ENCODE data around the gene VPS4B. TPM values are rescaled to one million over a fixed set of nuclear protein-coding genes. Genes with fewer than 3 reads are reported as not detected.

The VPS4B gene
- total RNA-seq, 1 donor = 47.4 TPM

DNA sequence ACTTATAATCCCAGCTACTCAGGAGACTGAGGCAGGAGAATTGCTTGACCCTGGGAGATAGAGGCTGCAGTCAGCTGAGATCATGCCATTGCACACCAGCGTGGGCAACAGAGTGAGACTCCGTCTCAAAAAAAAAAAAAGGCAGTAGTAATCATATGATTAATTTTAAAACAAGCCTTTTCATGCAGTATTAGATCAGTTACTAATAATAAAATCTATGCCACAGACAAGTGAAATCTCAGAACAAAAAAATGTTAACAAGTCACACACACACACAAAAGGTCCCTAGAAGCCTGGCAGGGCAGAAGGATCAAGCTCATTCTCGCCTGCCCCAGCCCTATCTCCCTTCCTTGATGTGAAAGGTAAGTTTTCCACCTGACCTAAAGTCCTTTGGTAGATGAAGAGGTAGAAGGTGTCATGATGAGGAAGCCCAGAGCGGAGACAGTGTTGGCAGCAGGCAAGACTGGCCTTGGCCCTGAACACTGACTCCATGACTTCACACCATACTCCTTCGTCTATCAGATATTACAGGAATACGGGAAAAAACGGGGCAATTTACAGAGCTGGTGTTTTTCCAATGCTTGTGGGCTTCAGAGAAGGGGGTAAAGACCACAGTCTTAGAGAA, 65.9 kb downstream of the VPS4B start:
- Histone ChIP-seq H3K9me3 (ENCODE audit: low read depth, low read length) (no peaks in the 10 kb centered on the region), H3K4me1 (ENCODE audit: insufficient read depth, low read length) (no peaks in the 10 kb centered on the region), H3K36me3 (ENCODE audit: insufficient read depth, low read length) (peaks cover 71% of the 10 kb centered on the region), H3K4me2 (ENCODE audit: insufficient read depth, low read length) (no peak overlapping the region), H3K27ac (ENCODE audit: low read depth, low read length) (no peak overlapping the region), H2AFZ (ENCODE audit: low read length) (no peak overlapping the region), H3K27me3 (ENCODE audit: insufficient read depth, low read length) (no peaks in the 10 kb centered on the region), H3K4me3 (ENCODE audit: insufficient read depth, low read length) (no peak overlapping the region), H3K79me2 (ENCODE audit: insufficient read depth, low read length) (peaks cover 2% of the 10 kb centered on the region), H4K20me1 (ENCODE audit: insufficient read depth, low read length) (no peaks in the 10 kb centered on the region)
- no peak for DNase-seq (ENCODE audit: insufficient read length, low spot score, missing footprints)
- TF ChIP-seq, protein P1, sequence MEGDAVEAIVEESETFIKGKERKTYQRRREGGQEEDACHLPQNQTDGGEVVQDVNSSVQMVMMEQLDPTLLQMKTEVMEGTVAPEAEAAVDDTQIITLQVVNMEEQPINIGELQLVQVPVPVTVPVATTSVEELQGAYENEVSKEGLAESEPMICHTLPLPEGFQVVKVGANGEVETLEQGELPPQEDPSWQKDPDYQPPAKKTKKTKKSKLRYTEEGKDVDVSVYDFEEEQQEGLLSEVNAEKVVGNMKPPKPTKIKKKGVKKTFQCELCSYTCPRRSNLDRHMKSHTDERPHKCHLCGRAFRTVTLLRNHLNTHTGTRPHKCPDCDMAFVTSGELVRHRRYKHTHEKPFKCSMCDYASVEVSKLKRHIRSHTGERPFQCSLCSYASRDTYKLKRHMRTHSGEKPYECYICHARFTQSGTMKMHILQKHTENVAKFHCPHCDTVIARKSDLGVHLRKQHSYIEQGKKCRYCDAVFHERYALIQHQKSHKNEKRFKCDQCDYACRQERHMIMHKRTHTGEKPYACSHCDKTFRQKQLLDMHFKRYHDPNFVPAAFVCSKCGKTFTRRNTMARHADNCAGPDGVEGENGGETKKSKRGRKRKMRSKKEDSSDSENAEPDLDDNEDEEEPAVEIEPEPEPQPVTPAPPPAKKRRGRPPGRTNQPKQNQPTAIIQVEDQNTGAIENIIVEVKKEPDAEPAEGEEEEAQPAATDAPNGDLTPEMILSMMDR (IDR thresholded peaks at IDR 0.05; ENCODE audit: extremely low read depth, low read depth, low read length) = no peak

DNA sequence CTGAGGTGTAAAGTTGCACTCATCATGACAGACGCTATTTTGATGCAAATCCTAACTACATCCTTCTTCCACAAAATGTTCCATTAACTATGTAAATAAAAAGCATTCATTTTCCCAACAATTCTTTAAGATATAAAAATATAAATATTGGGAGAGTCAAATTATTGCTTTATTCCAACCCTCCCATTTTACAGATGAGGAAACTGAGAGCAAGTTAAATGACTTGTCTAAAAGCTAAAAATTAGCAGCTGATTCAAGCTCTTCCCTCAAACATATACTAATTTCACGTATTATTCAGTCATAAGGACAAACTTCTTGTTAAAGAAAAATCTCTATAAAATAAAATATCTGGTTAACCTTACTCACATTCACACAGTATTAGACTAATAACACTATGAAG, 72.0 kb downstream of the VPS4B start:
- no peak overlapping the region for H3K27ac ChIP-seq (ENCODE audit: low read depth, low read length)
- H3K36me3 ChIP-seq (ENCODE audit: insufficient read depth, low read length) = peaks cover 82% of the 10 kb centered on the region
- no peak overlapping the region for H3K4me2 ChIP-seq (ENCODE audit: insufficient read depth, low read length)
- H3K79me2 ChIP-seq (ENCODE audit: insufficient read depth, low read length) = peaks cover 20% of the 10 kb centered on the region
- no peaks in the 10 kb centered on the region for H4K20me1 ChIP-seq (ENCODE audit: insufficient read depth, low read length)
- no peaks in the 10 kb centered on the region for H3K27me3 ChIP-seq (ENCODE audit: insufficient read depth, low read length)
- H2AFZ ChIP-seq (ENCODE audit: low read length) = no peak overlapping the region
- no peak overlapping the region for H3K4me3 ChIP-seq (ENCODE audit: insufficient read depth, low read length)
- no peaks in the 10 kb centered on the region for H3K9me3 ChIP-seq (ENCODE audit: low read depth, low read length)
- no peak for DNase-seq (ENCODE audit: insufficient read length, low spot score, missing footprints)
- H3K4me1 ChIP-seq (ENCODE audit: insufficient read depth, low read length) = peaks cover 7% of the 10 kb centered on the region
- TF ChIP-seq, protein P1 (IDR thresholded peaks at IDR 0.05; ENCODE audit: extremely low read depth, low read depth, low read length) = no peak

DNA sequence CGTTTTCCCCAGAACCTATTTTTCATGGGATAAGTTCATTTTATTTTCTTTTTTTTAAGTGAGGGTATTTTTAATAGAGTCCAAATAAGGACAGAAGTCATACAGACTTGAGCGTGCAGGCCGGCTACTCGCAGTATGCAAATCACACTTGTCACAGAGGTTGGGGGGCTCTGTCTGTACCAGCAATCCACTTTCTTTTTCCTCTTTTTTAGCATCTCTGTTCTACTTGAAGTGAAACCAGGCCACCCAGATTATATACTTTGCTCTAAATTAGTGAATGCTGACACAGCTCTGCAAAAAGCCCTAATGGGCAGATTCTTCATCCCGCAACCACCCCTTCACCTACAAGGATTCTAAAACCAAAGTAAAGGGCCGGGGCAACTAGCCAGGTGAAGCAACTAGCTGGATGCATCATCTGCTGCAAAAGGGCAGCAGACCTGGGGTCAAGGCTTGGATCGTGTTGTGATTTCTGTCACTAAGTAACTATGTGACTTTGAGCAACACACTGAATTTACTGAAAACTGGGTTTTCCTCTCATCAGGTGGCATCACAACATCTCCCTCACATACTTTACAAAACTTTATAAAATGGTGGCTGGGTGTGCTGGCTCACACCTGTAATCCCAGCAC, 73.7 kb downstream of the VPS4B start:
- Histone ChIP-seq H3K4me1 (ENCODE audit: insufficient read depth, low read length) (peaks cover 7% of the 10 kb centered on the region), H3K9me3 (ENCODE audit: low read depth, low read length) (no peaks in the 10 kb centered on the region), H3K36me3 (ENCODE audit: insufficient read depth, low read length) (peaks cover 82% of the 10 kb centered on the region), H4K20me1 (ENCODE audit: insufficient read depth, low read length) (no peaks in the 10 kb centered on the region), H3K4me2 (ENCODE audit: insufficient read depth, low read length) (no peak overlapping the region), H3K4me3 (ENCODE audit: insufficient read depth, low read length) (no peak overlapping the region), H2AFZ (ENCODE audit: low read length) (no peak overlapping the region), H3K27ac (ENCODE audit: low read depth, low read length) (no peak overlapping the region), H3K27me3 (ENCODE audit: insufficient read depth, low read length) (no peaks in the 10 kb centered on the region), H3K79me2 (ENCODE audit: insufficient read depth, low read length) (peaks cover 24% of the 10 kb centered on the region)
- TF ChIP-seq, protein P1 (IDR thresholded peaks at IDR 0.05; ENCODE audit: extremely low read depth, low read depth, low read length) = no peak
- DNase-seq (ENCODE audit: insufficient read length, low spot score, missing footprints) = no peak

DNA sequence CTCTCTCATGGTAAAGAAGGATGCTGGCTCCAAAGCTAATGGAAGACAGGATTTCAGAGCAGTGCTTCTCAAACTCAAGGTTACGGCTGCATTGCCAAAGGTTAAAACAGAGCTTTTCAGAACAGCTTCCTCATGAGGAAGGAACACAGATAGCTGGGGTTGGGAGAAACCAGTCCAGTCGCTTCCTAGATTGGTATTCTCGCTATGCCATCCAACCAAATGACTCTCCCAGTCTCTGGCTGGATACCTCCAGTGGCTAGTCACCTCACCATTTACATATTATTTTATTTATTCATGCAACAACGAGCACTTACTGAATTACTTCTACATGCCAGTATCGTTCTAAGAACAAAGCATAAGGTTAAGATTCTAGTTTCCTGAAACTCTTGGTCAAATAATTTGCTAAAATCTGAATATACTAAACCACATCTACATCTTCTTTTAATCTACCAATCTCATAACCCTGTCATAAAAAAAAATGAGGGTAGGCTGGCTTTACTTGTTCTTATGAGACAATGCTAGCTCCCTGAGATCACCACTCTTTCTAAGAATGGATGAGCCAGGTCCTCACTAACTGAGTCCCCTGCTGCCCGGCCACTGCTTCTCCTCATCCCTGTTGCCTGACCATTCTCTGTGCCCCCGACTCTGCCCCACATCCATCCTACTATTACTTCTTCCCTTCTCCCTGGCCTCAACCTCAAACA, 75.6 kb downstream of the VPS4B start:
- Histone ChIP-seq H3K27ac (ENCODE audit: low read depth, low read length) (peak overlapping the region; percentile 45), H3K27me3 (ENCODE audit: insufficient read depth, low read length) (no peaks in the 10 kb centered on the region), H3K4me1 (ENCODE audit: insufficient read depth, low read length) (peaks cover 7% of the 10 kb centered on the region), H3K36me3 (ENCODE audit: insufficient read depth, low read length) (peaks cover 75% of the 10 kb centered on the region), H3K4me2 (ENCODE audit: insufficient read depth, low read length) (no peak overlapping the region), H4K20me1 (ENCODE audit: insufficient read depth, low read length) (no peaks in the 10 kb centered on the region), H3K79me2 (ENCODE audit: insufficient read depth, low read length) (peaks cover 24% of the 10 kb centered on the region), H3K9me3 (ENCODE audit: low read depth, low read length) (no peaks in the 10 kb centered on the region), H2AFZ (ENCODE audit: low read length) (peak overlapping the region; percentile 15), H3K4me3 (ENCODE audit: insufficient read depth, low read length) (no peak overlapping the region)
- DNase-seq (ENCODE audit: insufficient read length, low spot score, missing footprints) = no peak
- TF ChIP-seq, protein P1 (IDR thresholded peaks at IDR 0.05; ENCODE audit: extremely low read depth, low read depth, low read length) = no peak

Measured in osteoblast (primary cell).